22Rv1 (cell line): ENCODE data around the gene DCN.

Source experiments
- CTCF ChIP-seq: fragments of 450-650 bp; IDR thresholded peaks from 2 replicates; pipeline ENCODE4 v1.5.1; 2017; ENCODE audit warnings: mild to moderate bottlenecking
- ZFX ChIP-seq: fragments of 450-650 bp; IDR thresholded peaks from 2 replicates; pipeline ENCODE4 v1.6.1; 2017; ENCODE audit warnings: antibody characterized with exemption, borderline replicate concordance

- TF ChIP-seq CTCF (no peak), ZFX (no peak)
Observed at GRCh38 chr12:91211866-91212265, 29.2 kb upstream of the DCN start.
